ENCODE data around the gene ANGPTL4.
"Not testable (repeated sequence)": the region's sequence is repeated elsewhere in the genome, so short reads cannot be mapped to it uniquely, and the experiment has no call there.

ANGPTL4 gene, protein sequence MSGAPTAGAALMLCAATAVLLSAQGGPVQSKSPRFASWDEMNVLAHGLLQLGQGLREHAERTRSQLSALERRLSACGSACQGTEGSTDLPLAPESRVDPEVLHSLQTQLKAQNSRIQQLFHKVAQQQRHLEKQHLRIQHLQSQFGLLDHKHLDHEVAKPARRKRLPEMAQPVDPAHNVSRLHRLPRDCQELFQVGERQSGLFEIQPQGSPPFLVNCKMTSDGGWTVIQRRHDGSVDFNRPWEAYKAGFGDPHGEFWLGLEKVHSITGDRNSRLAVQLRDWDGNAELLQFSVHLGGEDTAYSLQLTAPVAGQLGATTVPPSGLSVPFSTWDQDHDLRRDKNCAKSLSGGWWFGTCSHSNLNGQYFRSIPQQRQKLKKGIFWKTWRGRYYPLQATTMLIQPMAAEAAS

DNA sequence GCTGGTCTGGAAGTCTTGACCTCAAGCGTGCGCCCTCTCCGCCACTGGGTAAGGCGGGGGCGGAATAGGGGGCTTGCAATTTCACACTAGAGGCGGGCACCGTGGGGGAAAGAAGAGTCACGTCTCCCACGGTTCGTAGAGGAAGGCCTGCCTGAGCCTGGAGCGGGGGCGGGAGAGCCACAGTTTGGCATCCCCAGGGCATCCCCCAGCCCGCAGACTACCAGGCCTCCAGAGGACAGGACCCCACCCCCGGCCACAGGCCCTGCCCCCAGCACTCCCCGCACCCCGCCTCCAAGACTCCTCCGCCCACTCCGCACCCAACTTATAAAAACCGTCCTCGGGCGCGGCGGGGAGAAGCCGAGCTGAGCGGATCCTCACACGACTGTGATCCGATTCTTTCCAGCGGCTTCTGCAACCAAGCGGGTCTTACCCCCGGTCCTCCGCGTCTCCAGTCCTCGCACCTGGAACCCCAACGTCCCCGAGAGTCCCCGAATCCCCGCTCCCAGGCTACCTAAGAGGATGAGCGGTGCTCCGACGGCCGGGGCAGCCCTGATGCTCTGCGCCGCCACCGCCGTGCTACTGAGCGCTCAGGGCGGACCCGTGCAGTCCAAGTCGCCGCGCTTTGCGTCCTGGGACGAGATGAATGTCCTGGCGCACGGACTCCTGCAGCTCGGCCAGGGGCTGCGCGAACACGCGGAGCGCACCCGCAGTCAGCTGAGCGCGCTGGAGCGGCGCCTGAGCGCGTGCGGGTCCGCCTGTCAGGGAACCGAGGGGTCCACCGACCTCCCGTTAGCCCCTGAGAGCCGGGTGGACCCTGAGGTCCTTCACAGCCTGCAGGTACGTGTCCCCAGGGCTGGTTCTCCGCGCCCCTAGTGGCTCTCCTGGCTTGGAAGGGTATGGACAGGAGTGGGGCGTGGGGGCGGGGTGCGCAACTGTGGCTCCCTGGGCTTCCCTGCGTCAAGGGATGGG lies at the start of gene ANGPTL4:
TSS of gene ANGPTL4 (plus strand) at position 353 of the 969 bp plus-strand sequence. CDS start at position 520, 167 bp downstream.
- H3K9ac ChIP-seq (ENCODE audit: low read length): peak within 1 kb of the TSS; percentile 49
- peak within 1 kb of the TSS; percentile 71 to 81 for H3K4me3 ChIP-seq (ENCODE audit: low read depth in 1 of 2, low read length in 2 of 2)
- peak within 1 kb of the TSS; percentile 86 for H3K27ac ChIP-seq (ENCODE audit: low read depth, low read length)
- H3K36me3 ChIP-seq (ENCODE audit: insufficient read depth, low read length): peaks cover 12% of the 10 kb centered on the region
- no peaks in the 10 kb centered on the region for H3K27me3 ChIP-seq (ENCODE audit: control insufficient read depth in 1 of 2, insufficient read depth in 2 of 2, low read length in 2 of 2)
- H3K4me1 ChIP-seq (ENCODE audit: insufficient read depth, low read length): peaks cover 47% of the 10 kb centered on the region
- no peaks in the 10 kb centered on the region for H3K9me3 ChIP-seq (ENCODE audit: low read length)

DNA sequence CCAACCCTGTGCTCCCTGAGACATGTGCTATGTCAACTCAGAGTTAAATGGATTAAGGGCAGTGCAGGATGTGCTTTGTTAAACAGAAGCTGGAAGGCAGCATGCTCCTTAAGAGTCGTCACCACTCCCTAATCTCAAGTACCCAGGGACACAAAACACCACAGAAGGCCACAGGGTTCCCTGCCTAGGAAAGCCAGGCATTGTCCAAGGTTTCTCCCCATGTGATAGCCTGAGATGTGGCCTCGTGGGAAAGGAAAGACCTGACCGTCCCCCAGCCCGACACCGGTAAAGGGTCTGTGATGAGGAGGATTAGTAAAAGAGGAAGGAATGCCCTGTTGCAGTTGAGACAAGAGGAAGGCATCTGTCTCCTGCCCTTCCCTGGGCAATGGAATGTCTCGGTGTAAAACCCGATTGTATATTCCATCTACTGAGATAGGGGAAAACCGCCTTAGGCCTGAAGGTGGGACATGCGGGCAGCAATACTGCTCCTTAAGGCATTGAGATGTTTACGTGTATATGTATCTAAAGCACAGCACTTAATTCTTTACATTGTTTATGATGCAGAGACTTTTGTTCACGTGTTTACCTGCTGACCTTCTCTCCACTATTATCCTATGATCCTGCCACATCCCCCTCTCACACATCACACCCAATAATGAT lies 48.8 kb upstream of the ANGPTL4 start:
- H3K27ac ChIP-seq (ENCODE audit: low read depth, low read length); H3K4me1 ChIP-seq (ENCODE audit: insufficient read depth, low read length); H3K4me3 ChIP-seq (ENCODE audit: low read depth in 1 of 2, low read length in 2 of 2); H3K9me3 ChIP-seq (ENCODE audit: low read length); H3K9ac ChIP-seq (ENCODE audit: low read length); H3K27me3 ChIP-seq (ENCODE audit: control insufficient read depth in 1 of 2, insufficient read depth in 2 of 2, low read length in 2 of 2): not testable (repeated sequence)
- H3K36me3 ChIP-seq (ENCODE audit: insufficient read depth, low read length): peaks cover 52% of the 10 kb centered on the region

DNA sequence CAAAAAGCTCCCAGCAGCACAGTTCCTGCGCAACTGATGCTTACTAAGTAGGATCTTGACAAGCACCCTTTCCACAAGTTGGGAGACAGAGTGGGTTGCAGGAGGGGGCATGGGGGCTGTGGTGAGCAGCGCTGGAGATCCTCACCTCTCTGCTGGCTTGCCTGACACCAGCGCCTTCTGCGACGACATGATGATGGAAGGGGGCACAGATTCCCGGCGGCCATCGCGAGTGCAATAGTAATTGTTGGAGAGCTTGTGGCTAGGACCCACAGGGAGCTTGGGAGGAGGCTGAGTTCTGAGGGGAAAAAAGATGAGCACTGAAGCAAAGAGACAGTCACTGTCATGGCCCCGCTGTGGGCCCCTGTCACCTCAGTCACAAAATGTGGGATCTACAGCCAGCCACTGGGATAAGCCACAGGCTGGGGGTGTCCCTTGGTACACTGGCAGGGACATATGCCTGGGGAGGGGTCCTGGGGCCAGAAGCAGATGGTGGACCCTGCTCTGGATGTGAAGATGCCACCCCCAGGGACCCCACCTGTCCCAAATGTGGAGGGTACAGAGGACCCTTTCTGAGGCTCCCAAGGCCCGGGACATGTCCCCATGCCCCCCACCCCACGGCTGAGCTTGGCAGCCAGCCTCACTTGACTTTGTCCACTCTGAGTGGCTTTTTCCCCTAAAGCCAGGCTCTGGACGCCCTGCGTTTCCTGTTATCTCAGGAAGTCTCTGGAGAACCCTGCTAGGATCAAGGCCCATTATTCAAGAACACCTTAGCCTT lies 47.4 kb upstream of the ANGPTL4 start:
- Histone ChIP-seq H3K36me3 (ENCODE audit: insufficient read depth, low read length) (peaks cover 39% of the 10 kb centered on the region), H3K27ac (ENCODE audit: low read depth, low read length) (no peak overlapping the region), H3K4me1 (ENCODE audit: insufficient read depth, low read length) (peaks cover 14% of the 10 kb centered on the region), H3K4me3 (ENCODE audit: low read depth in 1 of 2, low read length in 2 of 2) (no peak overlapping the region), H3K27me3 (ENCODE audit: control insufficient read depth in 1 of 2, insufficient read depth in 2 of 2, low read length in 2 of 2) (no peaks in the 10 kb centered on the region), H3K9me3 (ENCODE audit: low read length) (no peaks in the 10 kb centered on the region), H3K9ac (ENCODE audit: low read length) (no peak overlapping the region)

DNA sequence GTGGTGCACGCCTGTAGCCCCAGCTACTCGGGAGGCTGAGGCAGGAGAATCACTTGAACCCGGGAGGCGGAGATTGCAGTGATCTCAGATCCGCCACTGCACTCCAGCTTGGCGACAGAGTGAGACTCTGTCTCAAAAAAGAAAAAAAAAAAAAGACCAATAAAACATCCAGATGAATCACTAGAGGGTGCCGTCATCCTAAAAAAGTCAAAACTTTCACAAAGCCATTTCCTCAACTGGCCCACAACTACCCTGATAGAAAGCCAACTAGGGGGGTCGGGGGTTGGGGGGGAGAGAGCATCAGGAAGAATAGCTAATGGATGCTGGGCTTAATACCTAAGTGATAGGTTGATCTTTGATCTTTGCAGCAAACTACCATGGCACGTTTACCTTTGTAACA lies 45.1 kb upstream of the ANGPTL4 start:
- not testable (repeated sequence) for H3K9me3 ChIP-seq (ENCODE audit: low read length); H3K4me3 ChIP-seq (ENCODE audit: low read depth in 1 of 2, low read length in 2 of 2); H3K27ac ChIP-seq (ENCODE audit: low read depth, low read length); H3K27me3 ChIP-seq (ENCODE audit: control insufficient read depth in 1 of 2, insufficient read depth in 2 of 2, low read length in 2 of 2); H3K9ac ChIP-seq (ENCODE audit: low read length)
- Histone ChIP-seq H3K4me1 (ENCODE audit: insufficient read depth, low read length) (peaks cover 31% of the 10 kb centered on the region), H3K36me3 (ENCODE audit: insufficient read depth, low read length) (peaks cover 41% of the 10 kb centered on the region)

DNA sequence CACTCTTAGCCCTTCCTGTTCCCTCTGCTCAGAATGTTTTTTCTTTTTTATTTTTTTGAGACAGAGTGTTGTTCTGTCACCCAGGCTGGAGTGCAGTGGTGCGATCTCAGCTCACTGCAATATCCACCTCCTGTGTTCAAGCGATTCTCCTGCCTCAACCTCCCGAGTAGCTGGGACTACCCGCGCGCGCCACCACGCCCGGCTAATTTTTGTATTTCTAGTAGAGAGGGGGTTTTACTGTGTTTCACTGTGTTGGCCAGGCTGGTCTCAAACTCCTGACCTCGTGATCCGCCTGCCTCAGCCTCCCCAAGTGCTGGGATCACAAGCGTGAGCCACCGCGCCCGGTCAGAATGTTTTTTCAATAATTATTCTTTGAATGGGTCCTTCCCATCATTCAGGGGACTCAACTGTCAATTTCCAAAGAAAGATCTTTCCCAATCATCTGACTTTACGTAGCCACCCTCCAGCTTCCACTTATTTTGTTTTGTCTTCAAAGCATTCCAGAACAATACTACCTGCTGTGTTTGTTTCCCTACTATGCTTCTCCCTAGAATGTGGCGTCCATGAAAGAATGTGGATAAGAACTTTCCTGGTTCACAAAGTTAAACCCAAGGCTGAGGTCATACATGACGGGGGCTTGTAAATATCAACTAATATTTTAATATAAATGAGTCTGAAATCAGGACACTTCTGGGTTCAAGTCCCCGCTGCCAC lies 44.0 kb upstream of the ANGPTL4 start:
- peaks cover 31% of the 10 kb centered on the region for H3K4me1 ChIP-seq (ENCODE audit: insufficient read depth, low read length)
- peak overlapping the region; percentile 88 to 99 for H3K4me3 ChIP-seq (ENCODE audit: low read depth in 1 of 2, low read length in 2 of 2)
- H3K9me3 ChIP-seq (ENCODE audit: low read length): no peaks in the 10 kb centered on the region
- H3K9ac ChIP-seq (ENCODE audit: low read length): peak overlapping the region; percentile 100
- H3K27me3 ChIP-seq (ENCODE audit: control insufficient read depth in 1 of 2, insufficient read depth in 2 of 2, low read length in 2 of 2): no peaks in the 10 kb centered on the region
- H3K27ac ChIP-seq (ENCODE audit: low read depth, low read length): no peak overlapping the region
- H3K36me3 ChIP-seq (ENCODE audit: insufficient read depth, low read length): peaks cover 39% of the 10 kb centered on the region

DNA sequence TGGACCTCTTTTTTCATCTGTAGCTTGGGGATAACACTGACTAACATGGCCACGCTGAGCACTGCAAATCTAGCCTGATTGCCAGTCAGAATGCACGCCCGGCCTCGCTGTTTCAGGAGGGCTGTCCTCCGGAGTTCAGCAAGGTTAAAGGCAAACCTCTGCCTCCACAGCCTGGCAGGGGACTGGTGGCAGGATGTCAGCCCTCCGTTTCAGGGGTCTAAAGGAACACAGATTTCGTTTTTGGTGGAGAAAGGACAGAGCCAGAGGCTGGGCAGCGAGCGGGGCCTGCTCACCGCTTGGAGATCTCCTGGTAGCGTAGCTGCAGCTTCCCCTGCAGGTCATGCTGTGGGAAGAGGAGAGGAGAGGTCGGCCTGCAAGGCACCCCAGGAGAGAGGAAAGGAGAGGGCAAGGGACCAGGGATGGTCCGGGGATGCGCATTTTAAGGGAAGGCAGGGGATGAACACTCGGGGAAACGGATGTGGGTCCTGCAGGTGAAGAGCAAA lies 43.3 kb upstream of the ANGPTL4 start:
- Histone ChIP-seq H3K4me3 (ENCODE audit: low read depth in 1 of 2, low read length in 2 of 2) (peak overlapping the region; percentile 88 to 99), H3K9me3 (ENCODE audit: low read length) (no peaks in the 10 kb centered on the region), H3K4me1 (ENCODE audit: insufficient read depth, low read length) (peaks cover 31% of the 10 kb centered on the region), H3K27me3 (ENCODE audit: control insufficient read depth in 1 of 2, insufficient read depth in 2 of 2, low read length in 2 of 2) (no peaks in the 10 kb centered on the region), H3K27ac (ENCODE audit: low read depth, low read length) (peak overlapping the region; percentile 99), H3K9ac (ENCODE audit: low read length) (peak overlapping the region; percentile 100), H3K36me3 (ENCODE audit: insufficient read depth, low read length) (peaks cover 37% of the 10 kb centered on the region)

DNA sequence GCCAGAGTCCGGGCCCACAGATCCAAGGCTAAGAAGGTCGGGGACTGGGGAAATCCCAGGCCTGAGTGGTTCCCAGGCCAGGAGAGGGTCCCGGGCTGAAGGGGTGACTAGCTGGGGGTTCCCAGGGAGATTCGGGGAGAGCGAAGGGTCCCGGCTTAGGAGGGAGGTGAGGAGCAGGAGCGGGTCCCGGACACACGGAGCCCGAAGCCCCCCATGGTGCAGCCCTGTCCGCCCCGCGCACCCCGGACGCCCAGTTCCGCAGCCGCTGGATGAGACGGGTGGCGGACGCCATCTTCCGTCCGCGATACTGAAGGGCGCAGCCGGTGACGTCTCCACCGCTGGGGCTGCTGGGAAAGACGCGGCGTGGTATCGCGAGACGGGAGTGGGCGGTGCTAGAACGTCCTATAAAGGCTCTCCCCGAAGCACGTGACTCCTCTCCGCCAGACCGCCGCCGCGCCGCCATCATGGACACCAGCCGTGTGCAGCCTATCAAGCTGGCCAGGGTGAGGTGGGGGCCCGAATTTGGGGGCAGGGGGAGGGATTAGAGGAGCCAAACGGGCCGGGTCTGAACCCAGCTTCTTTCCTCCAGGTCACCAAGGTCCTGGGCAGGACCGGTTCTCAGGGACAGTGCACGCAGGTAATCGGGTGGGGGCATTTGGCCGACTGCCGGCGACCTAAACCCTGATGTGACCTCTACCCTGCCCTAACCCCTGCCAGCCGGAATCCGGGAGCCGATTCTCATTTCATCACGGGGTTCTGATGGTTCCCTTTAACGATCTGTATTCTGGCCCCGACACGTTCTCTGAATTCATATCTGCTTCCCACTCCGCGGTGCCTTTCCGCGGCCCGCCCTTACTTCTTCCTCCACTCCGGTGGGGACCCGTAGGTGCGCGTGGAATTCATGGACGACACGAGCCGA lies 42.6 kb upstream of the ANGPTL4 start, which contains the start of the genes NDUFA7 and RPS28:
TSS of gene NDUFA7 (minus strand) at position 309 of the 919 bp plus-strand sequence. CDS start at position 292, 17 bp downstream.
TSS of gene RPS28 (plus strand) at position 430 of the 919 bp plus-strand sequence. CDS start at position 465, 35 bp downstream.
- peak within 1 kb of the TSS; percentile 100 for H3K9ac ChIP-seq (ENCODE audit: low read length)
- H3K27ac ChIP-seq (ENCODE audit: low read depth, low read length): peak within 1 kb of the TSS; percentile 99
- H3K9me3 ChIP-seq (ENCODE audit: low read length): no peaks in the 10 kb centered on the region
- H3K27me3 ChIP-seq (ENCODE audit: control insufficient read depth in 1 of 2, insufficient read depth in 2 of 2, low read length in 2 of 2): no peaks in the 10 kb centered on the region
- H3K4me1 ChIP-seq (ENCODE audit: insufficient read depth, low read length): peaks cover 31% of the 10 kb centered on the region
- peak within 1 kb of the TSS; percentile 88 to 99 for H3K4me3 ChIP-seq (ENCODE audit: low read depth in 1 of 2, low read length in 2 of 2)
- peaks cover 31% of the 10 kb centered on the region for H3K36me3 ChIP-seq (ENCODE audit: insufficient read depth, low read length)

DNA sequence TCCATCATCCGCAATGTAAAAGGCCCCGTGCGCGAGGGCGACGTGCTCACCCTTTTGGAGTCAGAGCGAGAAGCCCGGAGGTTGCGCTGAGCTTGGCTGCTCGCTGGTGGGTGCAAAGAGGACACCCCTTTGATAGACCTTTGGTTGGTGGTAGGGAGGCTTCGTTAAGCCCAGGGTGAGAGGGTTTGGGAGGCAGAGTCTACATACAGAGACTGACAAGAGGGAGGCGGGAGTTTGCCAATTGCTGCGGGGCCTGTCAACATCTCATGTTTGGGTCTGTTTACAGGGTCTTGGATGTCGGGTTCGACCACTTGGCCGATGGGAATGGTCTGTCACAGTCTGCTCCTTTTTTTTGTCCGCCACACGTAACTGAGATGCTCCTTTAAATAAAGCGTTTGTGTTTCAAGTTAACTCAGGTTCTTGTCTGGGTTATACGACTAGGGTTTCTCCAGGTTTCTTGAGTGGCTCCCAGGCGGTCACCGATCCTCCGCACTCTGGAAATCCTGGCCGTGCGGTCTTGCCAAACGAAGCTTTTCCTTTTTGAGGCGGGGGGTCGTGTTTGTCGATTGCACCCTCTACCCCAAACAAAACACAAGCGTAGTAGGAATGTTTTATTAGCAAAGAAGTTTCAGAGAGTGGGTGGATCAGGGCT lies 41.8 kb upstream of the ANGPTL4 start:
- peak overlapping the region; percentile 88 to 99 for H3K4me3 ChIP-seq (ENCODE audit: low read depth in 1 of 2, low read length in 2 of 2)
- H3K27me3 ChIP-seq (ENCODE audit: control insufficient read depth in 1 of 2, insufficient read depth in 2 of 2, low read length in 2 of 2): no peaks in the 10 kb centered on the region
- H3K9me3 ChIP-seq (ENCODE audit: low read length): no peaks in the 10 kb centered on the region
- peaks cover 31% of the 10 kb centered on the region for H3K4me1 ChIP-seq (ENCODE audit: insufficient read depth, low read length)
- H3K27ac ChIP-seq (ENCODE audit: low read depth, low read length): peak overlapping the region; percentile 99
- peak overlapping the region; percentile 91 for H3K9ac ChIP-seq (ENCODE audit: low read length)
- peaks cover 25% of the 10 kb centered on the region for H3K36me3 ChIP-seq (ENCODE audit: insufficient read depth, low read length)

DNA sequence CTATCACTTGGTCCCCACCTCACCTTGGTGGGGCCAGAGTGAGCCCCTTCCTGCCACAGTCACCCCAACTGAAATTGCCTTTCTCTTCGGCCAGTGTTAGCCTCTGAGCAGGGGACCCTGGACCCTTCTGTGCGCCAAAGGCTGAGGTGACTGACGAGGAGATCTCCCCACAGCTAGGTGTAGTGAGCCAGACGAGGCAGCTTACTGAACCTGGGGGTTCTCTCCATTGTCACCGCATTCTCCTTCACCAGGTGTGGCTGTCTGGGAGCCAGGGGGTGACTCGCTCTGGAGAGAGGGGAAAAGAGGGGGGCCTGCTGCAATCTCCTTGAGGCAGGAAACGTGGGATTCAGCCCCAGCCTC lies 41.3 kb upstream of the ANGPTL4 start:
- Histone ChIP-seq H3K27ac (ENCODE audit: low read depth, low read length) (no peak overlapping the region), H3K4me3 (ENCODE audit: low read depth in 1 of 2, low read length in 2 of 2) (peak overlapping the region in 1 of 2 donors; percentile 99), H3K27me3 (ENCODE audit: control insufficient read depth in 1 of 2, insufficient read depth in 2 of 2, low read length in 2 of 2) (no peaks in the 10 kb centered on the region), H3K4me1 (ENCODE audit: insufficient read depth, low read length) (peaks cover 31% of the 10 kb centered on the region), H3K9me3 (ENCODE audit: low read length) (no peaks in the 10 kb centered on the region), H3K9ac (ENCODE audit: low read length) (peak overlapping the region; percentile 91), H3K36me3 (ENCODE audit: insufficient read depth, low read length) (peaks cover 21% of the 10 kb centered on the region)
